HCEC 1CT (cell line): ENCODE results near the gene DIP2A.

Experiments used
- DNase-seq: peaks from one replicate; pipeline ENCODE4 v3.0.0-alpha.2; 2017

DIP2A gene

GRCh38 chr21:46483300-46484295, 24.9 kb downstream of the DIP2A start:
- DNase-seq = no peak

DNA sequence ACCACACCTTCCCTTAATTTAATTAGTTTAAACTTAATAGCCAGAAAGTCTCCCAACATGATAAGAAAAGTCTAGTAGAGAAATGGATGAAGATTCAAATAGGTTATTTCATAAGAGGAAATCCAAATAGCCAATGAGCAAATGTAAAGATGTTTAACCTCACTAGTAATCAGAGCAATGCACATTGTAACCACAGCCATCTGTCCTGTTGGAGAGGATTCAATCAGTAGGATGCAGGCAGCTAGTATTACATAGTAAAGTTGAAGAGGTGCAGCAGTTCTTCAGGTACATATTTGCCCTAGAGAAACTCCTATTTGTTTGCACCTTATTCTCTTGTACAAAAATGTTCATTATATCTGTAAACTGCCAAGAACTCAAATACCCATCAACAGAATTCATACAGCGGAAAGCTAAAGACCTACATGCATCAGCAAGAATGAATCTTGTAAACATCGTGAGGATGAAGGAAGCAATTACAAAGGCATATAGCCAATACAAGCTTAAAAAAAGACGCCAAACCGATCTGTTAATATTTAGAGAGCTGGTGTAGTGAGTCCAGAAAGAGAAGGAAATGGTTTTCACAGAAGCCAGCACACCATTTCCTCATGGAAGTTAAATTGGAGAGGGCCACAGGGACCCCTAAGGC, 27.9 kb downstream of the DIP2A start:
- DNase-seq = no peak

GRCh38 chr21:46489162-46489663, 30.5 kb downstream of the DIP2A start:
- DNase-seq = no peak

DNA sequence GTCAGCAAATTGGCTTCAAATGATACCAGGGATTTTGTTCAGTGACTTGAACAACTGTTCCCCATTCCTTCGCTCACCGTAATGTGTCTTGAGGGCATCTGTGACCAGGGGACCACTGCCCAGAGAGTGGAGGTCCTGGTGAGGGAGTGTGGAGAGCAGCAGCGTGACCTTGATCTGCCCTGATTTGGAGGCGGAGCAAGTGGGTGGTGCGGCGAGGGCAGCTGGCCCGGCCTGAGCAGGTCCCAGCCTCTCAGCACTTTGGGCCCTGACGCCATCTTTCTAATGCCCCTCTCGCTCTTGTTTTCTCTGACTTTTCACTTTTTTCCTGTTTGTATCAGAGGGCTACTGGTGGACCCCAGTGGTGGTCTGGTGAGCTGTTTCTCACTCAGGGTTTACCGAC, 31.1 kb downstream of the DIP2A start:
- DNase-seq = no peak

DNA sequence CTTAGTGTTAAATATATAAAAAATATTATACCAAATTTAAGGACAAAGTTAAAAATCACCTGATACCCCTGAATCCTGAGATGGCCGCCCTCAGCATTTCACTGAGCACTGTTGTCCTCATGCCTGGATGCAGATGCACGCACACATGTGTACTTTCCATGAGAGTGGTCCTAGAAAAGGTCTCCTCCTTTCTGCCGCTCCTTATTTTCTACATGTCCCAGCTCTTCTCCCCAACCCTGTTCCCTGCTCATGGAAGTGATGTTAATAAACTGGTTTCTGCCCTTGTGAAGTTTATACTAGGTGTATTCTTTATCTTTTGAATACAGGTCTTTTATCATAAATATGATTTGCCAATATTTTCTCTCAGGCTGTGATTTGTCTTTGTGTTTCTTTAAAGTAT, 32.9 kb downstream of the DIP2A start:
- DNase-seq = no peak

- DNase-seq = no peak
These were observed 34.2 kb downstream of the DIP2A start for GRCh38 chr21:46492851-46493250.

GRCh38 chr21:46493828-46494227, 35.1 kb downstream of the DIP2A start:
- DNase-seq = no peak

DNA sequence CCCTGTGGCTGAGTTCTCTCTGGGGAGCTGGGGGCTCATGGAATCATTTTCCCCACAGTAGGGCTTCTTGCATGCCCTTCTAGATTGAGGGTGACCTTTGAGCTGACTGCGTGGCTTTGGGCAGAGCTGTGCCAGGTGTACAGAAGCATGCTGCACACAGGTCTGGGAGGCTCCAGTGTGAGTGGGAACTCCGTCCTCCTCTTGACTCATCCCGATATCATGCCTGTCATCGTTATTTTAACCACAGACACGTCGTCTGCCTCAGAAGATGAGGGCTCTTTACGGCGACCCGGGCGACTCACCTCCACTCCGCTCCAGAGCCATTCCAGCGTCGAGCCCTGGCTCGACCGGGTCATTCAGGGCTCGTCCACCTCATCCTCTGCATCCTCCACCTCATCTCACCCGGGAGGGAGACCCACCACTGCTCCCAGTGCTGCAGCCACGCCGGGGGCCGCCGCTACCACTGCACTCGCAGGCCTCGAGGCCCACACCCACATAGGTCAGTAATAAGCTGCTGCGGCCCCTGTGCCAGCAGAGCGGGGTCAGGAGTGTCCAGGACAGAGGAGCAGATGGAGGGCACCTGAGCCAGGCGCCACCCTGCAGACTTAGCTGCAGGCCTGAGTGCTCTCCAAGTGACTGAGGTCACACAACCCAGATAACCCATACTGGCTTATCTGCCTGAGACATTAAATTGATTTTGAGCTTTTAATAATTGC, 39.8 kb downstream of the DIP2A start:
- DNase-seq = peak; percentile 39

GRCh38 chr21:46500224-46500861, 41.7 kb downstream of the DIP2A start:
- DNase-seq = peak; percentile 38

- DNase-seq = no peak
These were observed 45.3 kb downstream of the DIP2A start for GRCh38 chr21:46503922-46504550.

- no peak for DNase-seq
These were observed 46.0 kb downstream of the DIP2A start for GRCh38 chr21:46504666-46505065.

- DNase-seq = no peak
These were observed 48.9 kb downstream of the DIP2A start for GRCh38 chr21:46507562-46507961.

DNA sequence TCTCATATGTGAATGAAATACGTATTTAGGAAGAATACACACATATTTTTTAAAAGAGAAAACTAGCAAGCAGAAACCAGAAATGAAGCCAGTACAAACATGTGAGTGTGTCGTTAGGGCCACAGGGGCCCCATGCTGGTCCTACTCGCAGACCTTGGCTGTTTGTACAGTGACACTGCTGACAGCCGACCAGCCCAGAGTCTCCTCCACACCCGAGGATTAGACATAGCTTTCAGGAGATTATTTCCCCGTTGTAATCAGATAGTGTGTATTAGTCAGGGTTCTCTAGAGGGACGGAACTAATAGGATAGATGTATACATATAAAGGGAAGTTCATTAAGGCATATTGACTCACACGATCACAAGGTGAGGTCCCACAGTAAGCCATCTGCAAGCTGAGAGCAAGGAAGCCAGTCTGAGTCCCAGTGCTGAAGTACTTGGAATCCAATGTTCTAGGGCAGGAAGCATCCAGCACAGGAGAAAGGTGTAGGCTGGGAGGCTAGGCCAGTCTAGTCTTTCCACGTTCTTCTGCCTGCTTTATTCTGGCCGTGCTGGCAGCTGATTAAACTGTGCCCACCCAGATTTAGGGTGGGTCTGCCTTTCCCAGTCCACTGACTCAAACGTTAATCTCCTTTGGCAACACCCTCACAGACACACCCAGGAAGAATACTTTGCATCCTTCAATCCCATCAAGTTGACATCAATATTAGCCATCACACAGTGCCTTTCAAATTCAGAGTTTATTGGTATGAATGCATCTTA, 51.2 kb downstream of the DIP2A start:
- no peak for DNase-seq

- peak; percentile 31 for DNase-seq
These were observed 56.4 kb downstream of the DIP2A start for GRCh38 chr21:46515109-46515508.

DNA sequence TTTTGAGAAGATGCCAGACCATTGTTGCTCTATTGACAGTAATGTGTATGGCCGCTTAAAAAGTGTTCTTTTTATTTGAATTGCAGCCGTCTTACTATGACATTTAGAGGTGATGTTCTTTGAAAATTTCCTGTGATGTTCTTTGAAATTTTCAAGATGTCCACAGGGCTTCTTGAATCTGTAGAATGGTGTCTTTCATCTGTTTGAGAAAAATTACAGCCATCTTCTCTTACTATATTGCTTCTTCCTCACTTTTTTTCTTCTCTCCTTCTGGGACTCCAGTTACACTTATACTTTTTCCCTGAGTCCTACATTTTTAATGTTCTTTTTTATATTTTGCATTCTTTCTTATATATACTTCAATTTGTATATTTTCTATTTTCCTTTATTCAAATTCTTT, 57.4 kb downstream of the DIP2A start:
- DNase-seq = no peak

DNA sequence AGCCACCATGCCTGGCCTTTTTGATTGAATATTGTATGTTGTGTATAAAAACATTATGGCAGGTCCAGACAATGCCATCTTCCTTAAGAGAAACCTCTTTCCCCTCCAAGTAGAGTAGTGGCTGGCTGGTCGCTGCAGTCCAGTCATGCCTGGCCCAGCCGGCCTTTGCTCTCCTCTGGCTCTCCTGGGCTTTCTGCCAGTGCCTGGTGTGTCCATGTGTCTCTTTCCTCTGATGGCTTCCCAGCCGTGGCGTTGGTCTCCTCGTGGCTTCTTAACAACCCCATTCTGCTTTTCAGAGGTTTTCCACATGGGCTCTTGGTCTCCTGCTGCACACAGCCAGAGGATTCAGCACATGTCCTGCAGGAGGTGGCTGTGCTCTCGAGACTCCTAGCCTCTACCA, 58.7 kb downstream of the DIP2A start:
- DNase-seq = no peak

DNA sequence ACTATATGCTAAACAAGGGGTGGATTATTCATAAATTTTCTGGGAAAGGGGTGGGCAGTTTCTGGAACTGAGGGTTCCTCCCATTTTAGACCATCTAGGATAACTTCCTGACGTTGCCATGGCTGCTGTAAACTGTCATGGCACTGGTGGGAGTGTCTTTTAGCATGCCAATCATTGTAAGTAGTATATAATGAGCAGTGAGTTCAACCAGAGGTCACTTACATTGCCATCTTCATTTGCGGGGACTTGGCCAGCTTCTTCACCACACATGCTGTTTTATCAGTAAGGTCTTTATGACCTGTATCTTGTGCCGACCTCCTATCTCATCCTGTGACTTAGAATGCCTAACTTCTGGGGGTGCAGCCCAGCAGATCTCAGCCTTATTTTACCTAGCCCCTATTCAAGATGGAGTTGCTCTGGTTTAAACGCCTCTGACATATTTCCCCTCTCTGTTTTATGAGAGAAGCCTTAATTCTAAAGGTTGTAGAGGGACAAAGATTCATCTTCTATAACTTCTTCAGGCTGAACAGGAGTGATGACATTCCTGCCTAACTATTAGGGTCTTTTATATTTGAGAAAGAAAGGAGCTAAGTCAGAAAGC, 60.4 kb downstream of the DIP2A start:
- no peak for DNase-seq

GRCh38 chr21:46527393-46527792, 68.7 kb downstream of the DIP2A start:
- peak; percentile 21 for DNase-seq

DNA sequence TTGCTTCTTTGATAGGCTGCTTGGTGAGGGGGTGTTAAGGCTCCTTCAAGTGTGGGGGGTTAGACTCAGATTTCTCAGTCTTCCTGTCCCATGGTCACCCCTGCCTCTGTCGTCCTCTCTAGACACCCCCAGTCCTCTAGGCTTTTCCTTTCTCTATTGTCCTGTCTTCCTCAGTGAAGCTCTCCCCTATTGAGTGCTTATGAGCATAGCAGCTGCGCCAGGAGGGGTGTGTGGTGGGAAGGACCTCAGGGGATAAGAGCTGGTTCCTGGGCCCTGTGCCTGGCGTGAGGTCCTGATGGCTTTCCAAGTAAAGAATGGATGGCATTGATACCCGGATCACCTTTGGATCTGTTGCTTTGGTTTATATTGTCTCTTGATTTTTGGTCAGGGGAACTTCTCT, 69.1 kb downstream of the DIP2A start:
- no peak for DNase-seq

GRCh38 chr21:46532080-46532479, 73.4 kb downstream of the DIP2A start:
- DNase-seq = no peak

DNA sequence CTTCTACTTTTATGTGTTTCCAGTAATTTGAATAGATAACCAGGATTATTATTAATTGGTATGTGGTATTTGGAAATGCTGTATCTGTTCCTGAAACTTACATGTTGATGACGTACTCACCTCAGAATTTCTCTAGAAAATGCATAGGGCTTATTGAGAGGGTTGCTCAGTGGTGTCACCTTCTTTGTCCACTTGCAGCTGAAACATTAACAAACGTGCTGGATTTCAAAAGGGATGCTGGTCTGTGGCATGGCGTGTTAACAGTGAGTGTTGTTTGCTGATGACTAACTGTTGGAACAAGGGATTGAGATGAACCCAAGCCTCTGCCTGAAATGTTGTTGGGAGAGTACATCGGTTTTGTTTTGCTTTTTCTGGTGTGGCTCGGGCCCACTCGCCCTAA, 78.3 kb downstream of the DIP2A start:
- no peak for DNase-seq
